22Rv1 (cell line): ENCODE measurements around the gene GUCY2D.

Experiments used
- ZFX ChIP-seq: fragments of 450-650 bp; IDR thresholded peaks from 2 replicates; pipeline ENCODE4 v1.6.1; 2017; ENCODE audit warnings: antibody characterized with exemption, borderline replicate concordance
- TF ChIP-seq, protein P1 (sequence below): fragments of 450-650 bp; IDR thresholded peaks from 2 replicates; pipeline ENCODE4 v1.5.1; 2017; ENCODE audit warnings: mild to moderate bottlenecking

DNA sequence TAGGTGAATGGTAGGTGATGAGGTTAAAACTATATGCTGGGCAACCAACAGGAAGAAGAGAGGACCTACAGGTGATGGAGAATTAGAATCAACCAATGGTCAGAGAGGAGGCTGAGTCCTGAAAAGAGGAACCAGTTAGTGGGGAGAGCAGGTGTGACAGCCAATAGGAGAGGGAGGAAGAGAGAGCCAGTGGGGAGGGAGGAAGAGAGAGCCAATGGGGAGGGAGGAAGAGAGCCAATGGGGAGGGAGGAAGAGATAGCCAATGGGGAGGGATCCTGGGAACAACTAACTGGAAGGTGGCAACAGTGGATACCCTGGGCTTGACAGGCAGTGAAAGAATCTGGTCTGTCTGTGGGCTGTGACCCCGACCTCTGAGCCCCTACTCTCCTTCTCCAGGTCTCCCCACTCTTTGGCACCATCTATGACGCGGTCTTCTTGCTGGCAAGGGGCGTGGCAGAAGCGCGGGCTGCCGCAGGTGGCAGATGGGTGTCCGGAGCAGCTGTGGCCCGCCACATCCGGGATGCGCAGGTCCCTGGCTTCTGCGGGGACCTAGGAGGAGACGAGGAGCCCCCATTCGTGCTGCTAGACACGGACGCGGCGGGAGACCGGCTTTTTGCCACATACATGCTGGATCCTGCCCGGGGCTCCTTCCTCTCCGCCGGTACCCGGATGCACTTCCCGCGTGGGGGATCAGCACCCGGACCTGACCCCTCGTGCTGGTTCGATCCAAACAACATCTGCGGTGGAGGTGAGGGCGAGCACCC lies 3.7 kb downstream of the GUCY2D start:
- TF ChIP-seq, protein P1, sequence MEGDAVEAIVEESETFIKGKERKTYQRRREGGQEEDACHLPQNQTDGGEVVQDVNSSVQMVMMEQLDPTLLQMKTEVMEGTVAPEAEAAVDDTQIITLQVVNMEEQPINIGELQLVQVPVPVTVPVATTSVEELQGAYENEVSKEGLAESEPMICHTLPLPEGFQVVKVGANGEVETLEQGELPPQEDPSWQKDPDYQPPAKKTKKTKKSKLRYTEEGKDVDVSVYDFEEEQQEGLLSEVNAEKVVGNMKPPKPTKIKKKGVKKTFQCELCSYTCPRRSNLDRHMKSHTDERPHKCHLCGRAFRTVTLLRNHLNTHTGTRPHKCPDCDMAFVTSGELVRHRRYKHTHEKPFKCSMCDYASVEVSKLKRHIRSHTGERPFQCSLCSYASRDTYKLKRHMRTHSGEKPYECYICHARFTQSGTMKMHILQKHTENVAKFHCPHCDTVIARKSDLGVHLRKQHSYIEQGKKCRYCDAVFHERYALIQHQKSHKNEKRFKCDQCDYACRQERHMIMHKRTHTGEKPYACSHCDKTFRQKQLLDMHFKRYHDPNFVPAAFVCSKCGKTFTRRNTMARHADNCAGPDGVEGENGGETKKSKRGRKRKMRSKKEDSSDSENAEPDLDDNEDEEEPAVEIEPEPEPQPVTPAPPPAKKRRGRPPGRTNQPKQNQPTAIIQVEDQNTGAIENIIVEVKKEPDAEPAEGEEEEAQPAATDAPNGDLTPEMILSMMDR: no peak
- TF ChIP-seq ZFX: no peak
